Sigmoid colon (tissue), 7 donors: ENCODE results near the gene ZFAND3. TPM values are rescaled to one million over a fixed set of nuclear protein-coding genes. Genes with fewer than 3 reads are reported as not detected.

Experiments
- DNase-seq: peaks from one replicate; pipeline ENCODE4 v3.0.0-alpha.2; 2019
- H3K27ac ChIP-seq, 4 donors: fragments of 200-600 bp; sonication (generic); one replicate each; pipeline ENCODE4 v1.5.1; 2016 to 2019; ENCODE audit warnings: mild to moderate bottlenecking in 1 of 4
- H3K27me3 ChIP-seq, 3 donors: fragments of 200-600 bp; sonication (generic); one replicate each; pipeline ENCODE4 v1.5.1; 2019; ENCODE audit warnings: mild to moderate bottlenecking in 1 of 3
- H3K36me3 ChIP-seq, 4 donors: fragments of 200-600 bp; sonication (generic); one replicate each; pipeline ENCODE4 v1.5.1; 2016 to 2019
- H3K4me1 ChIP-seq, 4 donors: fragments of 200-600 bp; sonication (generic); one replicate each; pipeline ENCODE4 v1.5.1; 2017 to 2019
- H3K4me3 ChIP-seq, 4 donors: fragments of 200-600 bp; sonication (generic); one replicate each; pipeline ENCODE4 v1.5.1; 2017 to 2019; ENCODE audit warnings: mild to moderate bottlenecking in 2 of 4, moderate library complexity in 1 of 4
- H3K9me3 ChIP-seq, 4 donors: fragments of 200-600 bp in 3 of 4; sonication (generic) in 3 of 4; one replicate each; pipeline versions ENCODE4 v1.5.1 to v1.6.1; 2013 to 2019
- EP300 ChIP-seq, 4 donors: sonication (generic); formaldehyde crosslinking; IDR thresholded peaks; one replicate each; pipeline ENCODE4 v1.6.1; 2017; ENCODE audit warnings: antibody characterized with exemption in 4 of 4
- POLR2A ChIP-seq, 2 donors: fragments of 450-650 bp; IDR thresholded peaks; one replicate each; pipeline ENCODE4 v1.6.1; 2016; ENCODE audit warnings: antibody characterized with exemption in 2 of 2, mild to moderate bottlenecking in 2 of 2, moderate library complexity in 2 of 2
- POLR2AphosphoS5 ChIP-seq, 4 donors: sonication (generic); formaldehyde crosslinking; IDR thresholded peaks; one replicate each; pipeline ENCODE4 v1.6.1; 2017; ENCODE audit warnings: antibody characterized with exemption in 4 of 4
- WGBS, 2 donors: extraction: QIAGEN DNeasy Blood & Tissue Kit; methylation state at CpG; one replicate each; pipeline ENCODE4 v1.1.7; 2013; 5-methylcytosine and 5-hydroxymethylcytosine counted together
- intact Hi-C: fragments of 100-400 bp; cut with DNase I; formaldehyde crosslinking; loops from one replicate; pipeline ENCODE4 v1.15.1; 2023
- polyA plus RNA-seq, 3 donors: library from polyadenylated mRNA; stranded (reverse); fragments of 200-250 nt; gene quantifications; one replicate each; pipeline ENCODE4 v1.2.3, GENCODE V29; 2013
- total RNA-seq, 4 donors: library from RNA; depleted of rRNA; stranded (reverse); fragments of >200 nt; gene quantifications; one replicate each; pipeline ENCODE4 v1.1.0, GENCODE V29; 2016
- TF ChIP-seq, protein P1 (sequence below), 4 experiments: fragments of 450-650 bp in 3 of 4; fragments of 200-600 bp in 1 of 4; IDR thresholded peaks; one replicate each; pipeline ENCODE4 v1.5.1; 2016 to 2019; ENCODE audit warnings: antibody characterized with exemption in 4 of 4, mild to moderate bottlenecking in 3 of 4, moderate library complexity in 2 of 4
- donor health status: healthy with polysubstance abuse.
- donor health status: Bipolar disorder and iron deficiency.
- donor health status: healthy.

The ZFAND3 gene
- total and polyA plus RNA-seq, 7 donors, result 32.4 to 54.8 (median 39.0) TPM

DNA sequence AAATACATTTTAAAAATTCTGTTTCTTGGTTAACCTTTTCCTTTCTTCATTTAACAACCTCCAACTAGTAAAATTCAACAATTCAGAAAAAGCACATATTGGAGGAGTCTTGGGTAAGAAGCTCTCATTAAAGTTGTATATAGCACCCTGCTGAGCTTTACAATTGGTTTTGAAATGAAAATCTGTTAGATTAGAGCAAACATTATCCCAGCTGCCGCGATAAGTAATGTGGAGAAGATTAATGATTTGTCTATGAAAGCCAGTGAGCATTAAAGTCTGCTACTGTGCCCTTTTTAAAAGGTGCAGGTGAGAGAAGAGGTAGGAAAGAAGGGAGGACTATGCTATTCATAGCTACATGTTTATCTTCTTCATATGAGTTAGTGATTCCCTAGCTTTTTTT is 201.5 kb downstream of the ZFAND3 start:
- TF ChIP-seq POLR2A (IDR thresholded peaks at IDR 0.05) (no peak), POLR2AphosphoS5 (IDR thresholded peaks at IDR 0.05) (no peak), EP300 (IDR thresholded peaks at IDR 0.05) (no peak)
- TF ChIP-seq, protein P1, sequence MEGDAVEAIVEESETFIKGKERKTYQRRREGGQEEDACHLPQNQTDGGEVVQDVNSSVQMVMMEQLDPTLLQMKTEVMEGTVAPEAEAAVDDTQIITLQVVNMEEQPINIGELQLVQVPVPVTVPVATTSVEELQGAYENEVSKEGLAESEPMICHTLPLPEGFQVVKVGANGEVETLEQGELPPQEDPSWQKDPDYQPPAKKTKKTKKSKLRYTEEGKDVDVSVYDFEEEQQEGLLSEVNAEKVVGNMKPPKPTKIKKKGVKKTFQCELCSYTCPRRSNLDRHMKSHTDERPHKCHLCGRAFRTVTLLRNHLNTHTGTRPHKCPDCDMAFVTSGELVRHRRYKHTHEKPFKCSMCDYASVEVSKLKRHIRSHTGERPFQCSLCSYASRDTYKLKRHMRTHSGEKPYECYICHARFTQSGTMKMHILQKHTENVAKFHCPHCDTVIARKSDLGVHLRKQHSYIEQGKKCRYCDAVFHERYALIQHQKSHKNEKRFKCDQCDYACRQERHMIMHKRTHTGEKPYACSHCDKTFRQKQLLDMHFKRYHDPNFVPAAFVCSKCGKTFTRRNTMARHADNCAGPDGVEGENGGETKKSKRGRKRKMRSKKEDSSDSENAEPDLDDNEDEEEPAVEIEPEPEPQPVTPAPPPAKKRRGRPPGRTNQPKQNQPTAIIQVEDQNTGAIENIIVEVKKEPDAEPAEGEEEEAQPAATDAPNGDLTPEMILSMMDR (IDR thresholded peaks at IDR 0.05), result no peak
- no peak for DNase-seq
- no peaks in the 10 kb centered on the region for H3K27me3 ChIP-seq
- H3K36me3 ChIP-seq, result no peaks in the 10 kb centered on the region
- H3K27ac ChIP-seq, result no peak overlapping the region
- H3K4me1 ChIP-seq, result peaks cover 0 to 46% (median 38%) of the 10 kb centered on the region in 4 donors
- H3K9me3 ChIP-seq, result no peaks in the 10 kb centered on the region
- no peak overlapping the region for H3K4me3 ChIP-seq
- intact Hi-C loops, result no loop called here
- 16 to 70% methylated on average over 2 of the region's 2 CpGs for WGBS, 2 donors

DNA sequence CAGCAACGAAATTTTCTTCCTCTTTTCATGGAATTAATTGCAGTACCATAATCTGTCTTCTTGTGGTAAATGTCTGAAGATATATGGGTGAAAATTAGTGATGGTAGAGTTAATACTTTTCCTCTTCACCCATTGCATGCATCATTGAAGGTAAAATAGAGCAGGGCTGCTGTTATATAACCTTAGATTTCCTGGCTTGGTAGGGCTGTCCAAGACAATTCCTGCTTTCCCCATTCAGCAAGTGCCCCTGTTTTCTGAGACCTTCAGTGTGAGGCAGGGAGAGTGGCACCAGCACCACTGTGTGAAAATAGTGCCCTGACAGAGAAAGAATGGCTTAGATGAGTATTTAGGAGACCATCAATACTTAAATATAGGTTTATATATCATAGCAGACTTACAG is 202.0 kb downstream of the ZFAND3 start:
- no peaks in the 10 kb centered on the region for H3K9me3 ChIP-seq
- no peaks in the 10 kb centered on the region for H3K27me3 ChIP-seq
- WGBS, 2 donors, result 33 to 47% methylated on average over 1 of the region's 1 CpG
- TF ChIP-seq POLR2AphosphoS5 (IDR thresholded peaks at IDR 0.05) (no peak), EP300 (IDR thresholded peaks at IDR 0.05) (no peak)
- intact Hi-C loops, result no loop called here
- no peaks in the 10 kb centered on the region for H3K36me3 ChIP-seq
- H3K4me1 ChIP-seq, result peaks cover 0 to 41% (median 35%) of the 10 kb centered on the region in 4 donors
- no peak overlapping the region for H3K27ac ChIP-seq
- no peak for DNase-seq
- no peak overlapping the region for H3K4me3 ChIP-seq

DNA sequence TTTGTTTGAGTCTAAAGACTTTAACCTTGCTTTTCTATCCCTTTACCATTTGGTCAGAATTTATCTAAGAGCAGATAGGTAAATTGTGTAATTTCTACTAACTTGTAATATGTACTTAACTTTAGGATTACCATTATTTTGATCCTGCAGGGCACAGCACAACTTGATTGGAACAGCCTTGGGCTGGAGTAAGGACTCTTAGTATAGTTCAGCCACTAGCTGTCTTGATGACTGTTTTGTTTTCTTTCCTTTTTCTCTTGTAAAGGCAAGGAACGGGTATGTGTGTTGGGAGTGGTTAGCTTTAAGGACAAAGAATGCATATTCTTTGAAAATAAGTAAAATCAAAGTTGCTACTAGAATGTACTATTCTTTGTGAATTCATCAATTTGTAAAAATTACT is 203.2 kb downstream of the ZFAND3 start:
- no peak overlapping the region for H3K27ac ChIP-seq
- H3K27me3 ChIP-seq, result no peaks in the 10 kb centered on the region
- TF ChIP-seq, protein P1 (IDR thresholded peaks at IDR 0.05), result no peak
- TF ChIP-seq POLR2AphosphoS5 (IDR thresholded peaks at IDR 0.05) (no peak), EP300 (IDR thresholded peaks at IDR 0.05) (no peak), POLR2A (IDR thresholded peaks at IDR 0.05) (no peak)
- DNase-seq, result no peak
- no peaks in the 10 kb centered on the region for H3K9me3 ChIP-seq
- intact Hi-C loops, result no loop called here
- WGBS, 2 donors, result 69 to 100% methylated on average over 1 of the region's 1 CpG
- no peak overlapping the region for H3K4me3 ChIP-seq
- H3K36me3 ChIP-seq, result no peaks in the 10 kb centered on the region
- H3K4me1 ChIP-seq, result peaks cover 0 to 39% (median 34%) of the 10 kb centered on the region in 4 donors

DNA sequence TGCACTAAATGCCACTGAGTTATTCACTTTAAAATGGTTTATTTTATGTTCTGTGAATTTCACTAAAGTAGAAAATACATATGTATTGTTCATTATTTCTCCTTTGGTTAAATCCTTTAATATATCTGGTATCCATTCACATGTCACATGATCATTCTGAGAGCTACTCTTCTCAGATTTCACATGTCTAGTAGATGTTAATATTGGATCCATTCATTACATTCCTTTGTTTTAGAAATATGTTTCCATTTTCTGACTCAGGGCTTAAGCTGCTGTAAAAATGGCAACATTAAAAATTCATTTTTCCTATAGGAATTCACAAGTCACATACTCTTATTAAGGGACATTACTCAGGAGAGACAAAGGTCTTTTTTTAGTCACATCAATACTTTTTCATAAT is 205.4 kb downstream of the ZFAND3 start:
- Histone ChIP-seq H3K4me1 (peaks cover 0 to 45% (median 32%) of the 10 kb centered on the region in 4 donors), H3K27me3 (no peaks in the 10 kb centered on the region), H3K27ac (no peak overlapping the region), H3K4me3 (no peak overlapping the region), H3K36me3 (no peaks in the 10 kb centered on the region), H3K9me3 (no peaks in the 10 kb centered on the region)
- no peak for TF ChIP-seq POLR2A (IDR thresholded peaks at IDR 0.05)
- no peak for TF ChIP-seq POLR2AphosphoS5 (IDR thresholded peaks at IDR 0.05)
- TF ChIP-seq EP300 (IDR thresholded peaks at IDR 0.05), result no peak
- TF ChIP-seq, protein P1 (IDR thresholded peaks at IDR 0.05), result no peak
- no peak for DNase-seq
- intact Hi-C loops, result no loop called here

DNA sequence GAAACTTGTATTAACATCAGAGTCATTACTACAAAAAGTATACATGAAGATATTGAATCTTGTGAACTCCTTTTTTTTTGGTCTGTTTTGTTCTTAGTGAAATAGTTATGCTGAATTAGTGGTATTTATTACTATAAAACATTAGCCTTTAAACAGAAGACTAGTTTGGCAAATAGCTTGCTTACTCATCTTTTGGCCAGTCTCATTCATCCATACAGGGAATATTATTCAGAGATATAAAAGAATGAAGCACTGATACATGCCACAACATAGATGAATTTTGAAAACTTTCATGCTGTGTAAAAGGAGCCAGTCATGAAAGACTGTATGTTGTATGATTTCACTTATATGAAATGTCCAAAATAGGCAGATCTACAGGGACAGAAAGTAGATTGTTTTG is 205.9 kb downstream of the ZFAND3 start:
- Histone ChIP-seq H3K27me3 (no peaks in the 10 kb centered on the region), H3K36me3 (no peaks in the 10 kb centered on the region), H3K4me1 (peaks cover 0 to 39% (median 27%) of the 10 kb centered on the region in 4 donors), H3K9me3 (no peaks in the 10 kb centered on the region), H3K4me3 (no peak overlapping the region), H3K27ac (no peak overlapping the region)
- no peak for TF ChIP-seq POLR2AphosphoS5 (IDR thresholded peaks at IDR 0.05)
- intact Hi-C loops, result no loop called here
- no peak for DNase-seq

DNA sequence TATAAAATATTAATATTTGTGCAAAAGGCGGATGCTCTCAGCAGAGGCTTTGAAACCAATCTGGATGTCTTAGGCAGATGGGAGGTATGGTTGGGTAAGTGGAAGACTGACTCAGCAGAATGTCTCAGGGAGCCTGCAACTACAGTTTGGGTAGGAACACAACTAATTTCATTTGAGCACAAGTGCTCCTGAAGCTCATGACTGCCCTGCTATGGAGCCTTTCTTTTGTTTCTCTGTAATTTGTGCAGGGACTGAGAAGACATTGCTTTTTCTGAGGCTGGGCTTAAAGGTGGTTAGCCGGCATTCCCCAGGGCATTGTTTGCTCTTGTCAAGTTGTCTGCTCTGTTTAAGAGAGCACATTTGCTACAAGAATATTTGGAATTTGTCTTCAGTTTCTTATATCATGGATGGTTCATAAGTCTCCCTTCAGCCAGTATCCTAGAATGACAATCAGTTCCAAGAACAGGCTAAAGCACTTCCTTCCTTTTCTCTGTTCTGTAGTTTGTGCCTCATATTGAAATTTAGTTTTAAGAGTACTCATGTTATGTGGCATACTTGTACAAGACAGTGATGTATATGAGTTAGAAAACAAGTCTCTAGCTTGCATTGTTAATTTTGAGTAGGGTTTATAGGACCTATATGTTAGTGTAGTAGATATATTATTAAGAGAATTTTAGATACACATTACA is 208.3 kb downstream of the ZFAND3 start:
- H3K27ac ChIP-seq, result no peak overlapping the region
- no peak overlapping the region for H3K4me3 ChIP-seq

More for the DNA sequence above, 208.3 kb downstream of the ZFAND3 start:
- Histone ChIP-seq H3K27me3 (no peaks in the 10 kb centered on the region), H3K9me3 (no peaks in the 10 kb centered on the region), H3K4me1 (peaks cover 0 to 26% (median 12%) of the 10 kb centered on the region in 4 donors), H3K36me3 (no peaks in the 10 kb centered on the region)
- intact Hi-C loops, result no loop called here
- DNase-seq, result no peak
- WGBS, 2 donors, result 84 to 90% methylated on average over 2 of the region's 2 CpGs
- TF ChIP-seq POLR2AphosphoS5 (IDR thresholded peaks at IDR 0.05) (no peak), EP300 (IDR thresholded peaks at IDR 0.05) (no peak), POLR2A (IDR thresholded peaks at IDR 0.05) (no peak)
- TF ChIP-seq, protein P1 (IDR thresholded peaks at IDR 0.05), result no peak
